HG02885 (cell line): ENCODE measurements around the gene NKAPD1.

Source experiments
- ATAC-seq: cut with Tn5 transposase; IDR thresholded peaks from one replicate; pipeline ENCODE4 v1.9.1; 2021; ENCODE audit warnings: mild to moderate bottlenecking; ENCODE audit not compliant: unreplicated experiment, poor library complexity

Gene NKAPD1

GRCh38 chr11:112134473-112134872 lies 60.4 kb downstream of the NKAPD1 start:
- no peak for ATAC-seq
